Peyer's patch (tissue), 4 donors: ENCODE results near the gene PIP4K2C.

Experiments used
- CTCF ChIP-seq, 6 experiments: fragments of 450-650 bp in 4 of 6; fragments of 200-600 bp in 2 of 6; sonication (generic) in 1 of 6; IDR thresholded peaks; one replicate each; pipeline ENCODE4 v1.5.1; 2017 to 2019; ENCODE audit warnings: antibody characterized with exemption in 6 of 6, mild to moderate bottlenecking in 3 of 6, moderate library complexity in 1 of 6
- POLR2A ChIP-seq, 2 donors: fragments of 450-650 bp; IDR thresholded peaks; one replicate each; pipeline ENCODE4 v1.5.1; 2017; ENCODE audit warnings: antibody characterized with exemption in 2 of 2, mild to moderate bottlenecking in 2 of 2, moderate library complexity in 2 of 2

DNA sequence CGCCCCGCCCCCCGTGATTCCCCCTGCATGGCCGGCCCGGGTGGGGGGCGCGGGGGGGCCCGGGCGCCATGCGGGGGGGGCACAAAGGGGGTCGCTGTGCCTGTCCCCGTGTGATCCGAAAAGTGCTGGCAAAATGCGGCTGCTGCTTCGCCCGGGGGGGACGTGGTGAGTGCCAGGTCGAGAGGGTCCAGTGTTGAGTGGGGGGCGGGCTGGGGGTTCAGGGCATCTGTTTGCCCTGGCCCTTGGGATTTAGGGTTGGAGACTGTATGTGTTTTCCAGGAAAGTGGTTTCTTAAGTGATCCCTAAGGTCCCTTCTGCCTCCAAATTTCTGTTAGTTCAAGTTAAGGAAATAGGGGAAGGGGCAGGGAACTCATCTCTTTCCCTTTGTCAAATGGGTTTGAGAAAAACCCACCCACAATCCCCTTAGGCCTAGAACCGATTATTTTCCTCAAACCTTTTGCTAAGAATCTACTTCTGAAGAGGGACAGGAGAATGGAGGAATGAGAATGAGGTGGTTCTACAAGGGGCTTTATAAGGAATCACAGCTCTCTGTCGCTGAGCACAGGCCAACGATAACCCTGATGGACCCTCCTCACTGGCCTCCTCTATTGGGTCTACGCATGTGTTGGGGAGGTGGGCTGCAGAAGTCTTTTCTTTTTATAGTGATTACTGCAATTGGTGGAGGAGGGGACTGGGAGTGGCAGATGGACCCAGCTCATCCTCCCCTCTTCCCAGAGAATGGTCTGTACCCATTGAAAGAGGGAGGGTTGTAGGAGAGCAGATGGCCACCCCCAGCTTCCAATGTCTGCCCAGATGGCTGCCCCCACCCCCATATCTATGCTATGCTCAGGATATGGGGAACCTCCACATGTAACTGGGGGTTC, 21.1 kb downstream of the PIP4K2C start:
- TF ChIP-seq CTCF (IDR thresholded peaks at IDR 0.05) (no peak), POLR2A (IDR thresholded peaks at IDR 0.05) (no peak)
